H1 (cell line): ENCODE data around the gene FKBP10.

ENCODE experiments used
- CTCF ChIP-seq, 3 experiments: IDR thresholded peaks; 1 replicate in 2 of 3; 2 replicates in 1 of 3; pipeline versions ENCODE4 v1.5.1 to v1.6.1; 2011; ENCODE audit warnings: low read length in 3 of 3, mild to moderate bottlenecking in 3 of 3, inconsistent platforms in 2 of 3, low read depth in 1 of 3, moderate library complexity in 1 of 3; ENCODE audit not compliant: insufficient read depth in 1 of 3; ENCODE audit errors: control extremely low read depth in 1 of 3
- EZH2 ChIP-seq: fragments of 200-600 bp; sonication (generic); IDR thresholded peaks from 2 replicates; pipeline ENCODE4 v1.7.1; 2012; ENCODE audit warnings: low read depth, mild to moderate bottlenecking, moderate library complexity, low read length, inconsistent platforms; ENCODE audit not compliant: severe bottlenecking
- FOSL1 ChIP-seq: IDR thresholded peaks from 2 replicates; pipeline ENCODE4 v1.6.1; 2011; ENCODE audit warnings: mild to moderate bottlenecking, low read depth, low read length, moderate library complexity; ENCODE audit not compliant: insufficient read depth
- KDM5A ChIP-seq: fragments of 200-600 bp; IDR thresholded peaks from 2 replicates; pipeline ENCODE4 v1.7.1; 2012; ENCODE audit warnings: mild to moderate bottlenecking, low read length, inconsistent platforms, mixed read lengths
- NRF1 ChIP-seq: IDR thresholded peaks from 2 replicates; pipeline ENCODE4 v1.6.1; 2011; ENCODE audit warnings: mild to moderate bottlenecking, low read depth, low read length, improper control_type of control experiment
- PHF8 ChIP-seq: fragments of 200-600 bp; sonication (generic); conservative IDR thresholded peaks from 2 replicates; pipeline ENCODE4 v1.7.1; 2012; ENCODE audit warnings: low read depth, mild to moderate bottlenecking, inconsistent platforms, low read length, moderate library complexity
- POLR2A ChIP-seq, 2 experiments: IDR thresholded peaks; 1 replicate in 1 of 2; 2 replicates in 1 of 2; pipeline ENCODE4 v1.6.1; 2011; ENCODE audit warnings: low read depth in 2 of 2, low read length in 2 of 2, mild to moderate bottlenecking in 2 of 2; ENCODE audit errors: control extremely low read depth in 1 of 2
- POLR2AphosphoS5 ChIP-seq: IDR thresholded peaks from 2 replicates; pipeline ENCODE4 v1.6.1; 2011; ENCODE audit warnings: low read depth, low read length
- RAD21 ChIP-seq, 2 experiments: IDR thresholded peaks in 1 of 2; conservative IDR thresholded peaks in 1 of 2; 2 replicates each; pipeline ENCODE4 v1.6.1; 2011; ENCODE audit warnings: low read depth in 2 of 2, low read length in 2 of 2, improper control_type of control experiment in 1 of 2, inconsistent platforms in 1 of 2, mild to moderate bottlenecking in 1 of 2, moderate library complexity in 1 of 2
- RXRA ChIP-seq: IDR thresholded peaks from 2 replicates; pipeline ENCODE4 v1.6.1; 2011; ENCODE audit warnings: low read depth, mild to moderate bottlenecking, low read length, moderate library complexity; ENCODE audit not compliant: insufficient read depth
- SP1 ChIP-seq: IDR thresholded peaks from 2 replicates; pipeline ENCODE4 v1.6.1; 2011; ENCODE audit warnings: low read depth, low read length
- TCF12 ChIP-seq: IDR thresholded peaks from 2 replicates; pipeline ENCODE4 v1.6.1; 2011; ENCODE audit warnings: low read depth, mild to moderate bottlenecking, low read length

- TF ChIP-seq EZH2 (no peak), CTCF (IDR thresholded peaks at IDR 0.05; ENCODE audit: control extremely low read depth in 1 of 3, insufficient read depth in 1 of 3, low read depth in 1 of 3, low read length in 3 of 3) (no peak), POLR2A (IDR thresholded peaks at IDR 0.05; ENCODE audit: control extremely low read depth in 1 of 2, low read depth in 2 of 2, low read length in 2 of 2) (no peak), SP1 (no peak), PHF8 (no peak), RAD21 (IDR thresholded peaks at IDR 0.05 in 1 of 2, conservative IDR thresholded peaks at IDR 0.05 in 1 of 2; ENCODE audit: low read depth in 2 of 2, low read length in 2 of 2) (no peak), POLR2AphosphoS5 (no peak), NRF1 (no peak), KDM5A (no peak), RXRA (no peak), TCF12 (no peak), FOSL1 (no peak)
Observed at GRCh38 chr17:41821776-41822175, 9.0 kb downstream of the FKBP10 start.
